GM12865 (cell line): Measurements from ENCODE around the gene HAP1.

Source experiments
- DNase-seq: peaks from one replicate; pipeline ENCODE4 v3.0.0; 2010; ENCODE audit warnings: low read depth
- H3K4me3 ChIP-seq: 2 replicates; pipeline ENCODE4 v1.5.1; 2011; ENCODE audit warnings: mild to moderate bottlenecking, low read depth, low read length, control low read depth
- CTCF ChIP-seq: IDR thresholded peaks from 2 replicates; pipeline ENCODE4 v1.5.1; 2011; ENCODE audit warnings: low read length, control low read depth, low read depth, inconsistent platforms; ENCODE audit not compliant: insufficient read depth; ENCODE audit errors: missing control alignments

Gene HAP1

DNA sequence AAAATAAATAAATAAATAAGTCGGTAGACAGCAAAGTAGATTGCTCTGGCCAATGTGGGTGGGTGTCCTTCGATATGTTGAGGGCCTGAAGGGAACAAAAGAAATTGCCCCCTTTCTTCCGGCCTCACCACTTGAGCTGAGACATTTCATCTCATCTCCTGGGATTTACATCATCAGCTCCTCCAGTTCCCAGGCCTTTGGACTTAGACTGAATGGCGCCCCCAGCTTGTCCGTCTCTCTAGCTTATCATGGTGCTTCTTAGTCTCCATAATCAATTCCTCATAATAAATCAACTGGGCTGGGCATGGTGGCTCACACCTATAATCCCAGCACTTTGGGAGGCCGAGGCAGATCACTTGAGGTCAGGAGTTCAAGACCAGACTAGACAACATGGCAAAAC, 13.8 kb upstream of the HAP1 start:
- H3K4me3 ChIP-seq: no peak overlapping the region
- TF ChIP-seq CTCF: no peak
- DNase-seq: no peak

DNA sequence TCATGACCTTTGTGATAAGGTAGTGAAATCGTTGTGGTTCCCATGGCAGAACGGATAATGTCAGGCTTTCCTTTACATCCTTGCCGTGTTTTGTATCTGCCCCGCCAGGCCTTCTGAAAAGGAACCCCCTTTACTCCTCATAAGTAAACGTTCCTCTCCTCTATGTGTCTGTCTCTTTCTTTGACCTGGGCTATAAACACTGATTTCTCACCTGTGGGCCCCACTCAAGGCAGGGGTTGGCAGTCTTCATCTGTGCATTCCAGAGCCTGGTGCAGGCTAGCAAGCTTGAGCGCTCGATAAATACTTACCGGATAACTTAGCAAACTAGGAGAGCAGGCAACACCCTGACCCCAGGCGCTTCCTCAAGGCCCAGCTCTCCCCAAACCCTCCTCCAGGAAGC, 7.3 kb upstream of the HAP1 start:
- no peak for TF ChIP-seq CTCF
- H3K4me3 ChIP-seq: no peak overlapping the region
- no peak for DNase-seq

- no peak overlapping the region for H3K4me3 ChIP-seq
- no peak for DNase-seq
- TF ChIP-seq CTCF: no peak
Measured at GRCh38 chr17:41740506-41740905, 6.1 kb upstream of the HAP1 start.

GRCh38 chr17:41739661-41740352, 5.4 kb upstream of the HAP1 start:
- no peak for TF ChIP-seq CTCF
- H3K4me3 ChIP-seq: no peak overlapping the region
- DNase-seq: no peak

GRCh38 chr17:41738801-41739112, 4.3 kb upstream of the HAP1 start:
- no peak for TF ChIP-seq CTCF

GRCh38 chr17:41738077-41738800, 3.8 kb upstream of the HAP1 start:
- DNase-seq: peak; percentile 87
- peak; percentile 98 for TF ChIP-seq CTCF
- H3K4me3 ChIP-seq: no peak overlapping the region

More at GRCh38 chr17:41738801-41739112, 4.3 kb upstream of the HAP1 start:
- no peak overlapping the region for H3K4me3 ChIP-seq
- no peak for DNase-seq

GRCh38 chr17:41737680-41738023, 3.2 kb upstream of the HAP1 start:
- no peak overlapping the region for H3K4me3 ChIP-seq

More at GRCh38 chr17:41737680-41738023, 3.2 kb upstream of the HAP1 start:
- DNase-seq: no peak
- no peak for TF ChIP-seq CTCF
